ENCODE data around the gene PRKCB. TPM values are rescaled to one million over a fixed set of nuclear protein-coding genes. Genes with fewer than 3 reads are reported as not detected.
A peak's percentile ranks its signal among the peaks of the same experiment; 100 is the strongest.

PRKCB gene
- total and polyA plus RNA-seq, 2 of the 8 experiments (the other 6 are each of a cell fraction or from before 2014, with no cell fraction given): 7.1 to 12.1 TPM

DNA sequence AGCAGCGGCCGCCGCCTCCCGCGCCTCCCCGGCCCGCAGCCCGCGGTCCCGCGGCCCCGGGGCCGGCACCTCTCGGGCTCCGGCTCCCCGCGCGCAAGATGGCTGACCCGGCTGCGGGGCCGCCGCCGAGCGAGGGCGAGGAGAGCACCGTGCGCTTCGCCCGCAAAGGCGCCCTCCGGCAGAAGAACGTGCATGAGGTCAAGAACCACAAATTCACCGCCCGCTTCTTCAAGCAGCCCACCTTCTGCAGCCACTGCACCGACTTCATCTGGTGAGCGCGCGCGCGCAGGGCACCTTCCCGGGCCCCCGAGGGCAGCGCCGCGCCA, 258 bp downstream of the PRKCB start:
- H3K9me3 ChIP-seq (ENCODE audit: insufficient read depth in 2 of 2, low read depth in 1 of 2, low read length in 1 of 2): no peaks in the 10 kb centered on the region
- no peak overlapping the region for H2BK20ac ChIP-seq (ENCODE audit: low read length)
- peaks cover 3 to 15% (median 6%) of the 10 kb centered on the region in 4 experiments; a peak in 6 of 7 replicates for H3K4me1 ChIP-seq (replicated peaks in 1 of 4; ENCODE audit: control insufficient read depth in 3 of 4, insufficient read depth in 4 of 4, low read length in 3 of 4)
- no peaks in the 10 kb centered on the region for H3K36me3 ChIP-seq (ENCODE audit: control insufficient read depth in 2 of 4, insufficient read depth in 4 of 4, low read length in 3 of 4)
- peak overlapping the region; percentile 33 to 82 (median 63) for H3K4me3 ChIP-seq (ENCODE audit: extremely low read depth in 1 of 4, insufficient read depth in 2 of 4, low read depth in 3 of 4, low read length in 4 of 4)
- H2BK5ac ChIP-seq (ENCODE audit: low read depth, low read length): no peak overlapping the region
- H3K23me2 ChIP-seq (ENCODE audit: low read depth, low read length): peaks cover 9% of the 10 kb centered on the region; the same call in 1 of the 2 replicates
- CTCF ChIA-PET (ENCODE audit: partially characterized antibody): interaction anchor here (1.0 kb wide), 1 partner anchor 35 kb away, joined by 3 read pairs; no protein-coding TSS in a partner anchor
- H2BK120ac ChIP-seq (replicated peaks; ENCODE audit: low read depth, low read length): no peak overlapping the region
- 0% methylated on average over 14 of the region's 45 CpGs; no CpG with 5 or more reads in 1 of the 2 experiments for WGBS, 2 experiments (ENCODE audit: extremely low coverage in 1 of 2, insufficient coverage in 1 of 2, insufficient read length in 1 of 2, insufficient replicate concordance in 2 of 2, low coverage in 1 of 2, low lambda C conversion rate in 2 of 2, missing lambda C conversion rate in 1 of 2)
- H2BK12ac ChIP-seq (ENCODE audit: low read depth, low read length): no peak overlapping the region
- no peak overlapping the region for H3K56ac ChIP-seq (replicated peaks; ENCODE audit: insufficient read length, low read depth, low read length)
- H4K91ac ChIP-seq (replicated peaks; ENCODE audit: insufficient read length, low read length): no peak overlapping the region
- H4K8ac ChIP-seq (ENCODE audit: extremely low read depth, insufficient read depth, low read length): no peak overlapping the region
- H2AK5ac ChIP-seq (ENCODE audit: low read depth, low read length): no peak overlapping the region
- POLR2A ChIA-PET (ENCODE audit: partially characterized antibody): interaction anchor here (0.7 to 0.9 kb wide), 2 partner anchors 20 to 24 kb away, joined by 3 read pairs; no protein-coding TSS in a partner anchor
- no peak overlapping the region for H2BK15ac ChIP-seq (ENCODE audit: low read length)
- no peak overlapping the region for H4K5ac ChIP-seq (ENCODE audit: insufficient read length, low read depth, low read length)
- H3K18ac ChIP-seq (ENCODE audit: extremely low read depth, low read length): no peak overlapping the region
- H3K27ac ChIP-seq (ENCODE audit: low read depth, low read length): no peak overlapping the region
- H3K27me3 ChIP-seq (replicated peaks in 1 of 4; ENCODE audit: control insufficient read depth in 3 of 4, extremely low read depth in 1 of 4, insufficient read depth in 3 of 4, low read length in 3 of 4): peaks cover 2 to 33% (median 27%) of the 10 kb centered on the region in 4 experiments
- H3K9ac ChIP-seq (replicated peaks in 1 of 4; ENCODE audit: extremely low read depth in 1 of 4, low read depth in 3 of 4, low read length in 3 of 4): no peak overlapping the region
- H3K79me2 ChIP-seq (ENCODE audit: control insufficient read depth in 1 of 2, insufficient read depth in 2 of 2, low read length in 2 of 2): no peaks in the 10 kb centered on the region
- no peak overlapping the region for H3K14ac ChIP-seq (ENCODE audit: insufficient read length)
- no peaks in the 10 kb centered on the region for H3K79me1 ChIP-seq (ENCODE audit: low read depth, low read length)
- H4K20me1 ChIP-seq (replicated peaks in 1 of 2; ENCODE audit: control insufficient read depth in 1 of 2, insufficient read depth in 2 of 2, low read length in 2 of 2): no peaks in the 10 kb centered on the region
- H3K23ac ChIP-seq (ENCODE audit: insufficient read length): no peak overlapping the region
- no peak overlapping the region for H2AFZ ChIP-seq (ENCODE audit: low read length)
- no peak for FAIRE-seq
- TF ChIP-seq RBBP5 (IDR thresholded peaks at IDR 0.05; ENCODE audit: borderline replicate concordance, low read depth, low read length) (0 out of 2 replicates have a peak, but pooled peaks have one; percentile 49), POU5F1 (IDR thresholded peaks at IDR 0.05; ENCODE audit: low read depth, low read length) (no peak), YY1 (IDR thresholded peaks at IDR 0.05; ENCODE audit: low read depth, low read length) (0 out of 2 replicates have a peak, but pooled peaks have one; percentile 57)
- peak overlapping the region; percentile 60 to 87 for H3K4me2 ChIP-seq (ENCODE audit: insufficient read depth in 1 of 2, low read depth in 2 of 2, low read length in 2 of 2)
- DNase-seq (ENCODE audit: low read depth in 1 of 2, low spot score in 2 of 2): peak in 1 of 2 experiments; percentile 69
- H3K4ac ChIP-seq (replicated peaks; ENCODE audit: insufficient read length, low read depth, low read length): no peak overlapping the region
